ENCODE data around the gene NR2F1-AS1.

Gene NR2F1-AS1

GRCh38 chr5:93592883-93593282 is 11.9 kb upstream of the NR2F1-AS1 start:
- TF ChIP-seq, protein P1, sequence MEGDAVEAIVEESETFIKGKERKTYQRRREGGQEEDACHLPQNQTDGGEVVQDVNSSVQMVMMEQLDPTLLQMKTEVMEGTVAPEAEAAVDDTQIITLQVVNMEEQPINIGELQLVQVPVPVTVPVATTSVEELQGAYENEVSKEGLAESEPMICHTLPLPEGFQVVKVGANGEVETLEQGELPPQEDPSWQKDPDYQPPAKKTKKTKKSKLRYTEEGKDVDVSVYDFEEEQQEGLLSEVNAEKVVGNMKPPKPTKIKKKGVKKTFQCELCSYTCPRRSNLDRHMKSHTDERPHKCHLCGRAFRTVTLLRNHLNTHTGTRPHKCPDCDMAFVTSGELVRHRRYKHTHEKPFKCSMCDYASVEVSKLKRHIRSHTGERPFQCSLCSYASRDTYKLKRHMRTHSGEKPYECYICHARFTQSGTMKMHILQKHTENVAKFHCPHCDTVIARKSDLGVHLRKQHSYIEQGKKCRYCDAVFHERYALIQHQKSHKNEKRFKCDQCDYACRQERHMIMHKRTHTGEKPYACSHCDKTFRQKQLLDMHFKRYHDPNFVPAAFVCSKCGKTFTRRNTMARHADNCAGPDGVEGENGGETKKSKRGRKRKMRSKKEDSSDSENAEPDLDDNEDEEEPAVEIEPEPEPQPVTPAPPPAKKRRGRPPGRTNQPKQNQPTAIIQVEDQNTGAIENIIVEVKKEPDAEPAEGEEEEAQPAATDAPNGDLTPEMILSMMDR (IDR thresholded peaks at IDR 0.05; ENCODE audit: borderline replicate concordance, insufficient read depth, low read depth, low read length), result no peak

GRCh38 chr5:93591323-93591945 is 10.4 kb upstream of the NR2F1-AS1 start:
- TF ChIP-seq, protein P1 (IDR thresholded peaks at IDR 0.05; ENCODE audit: borderline replicate concordance, insufficient read depth, low read depth, low read length), result no peak

More at GRCh38 chr5:93592883-93593282, 11.9 kb upstream of the NR2F1-AS1 start:
- no peak overlapping the region for H3K4me3 ChIP-seq (ENCODE audit: low read depth, low read length)

GRCh38 chr5:93590493-93590892 is 9.5 kb upstream of the NR2F1-AS1 start:
- H3K4me3 ChIP-seq (ENCODE audit: low read depth, low read length), result no peak overlapping the region
- TF ChIP-seq, protein P1 (IDR thresholded peaks at IDR 0.05; ENCODE audit: borderline replicate concordance, insufficient read depth, low read depth, low read length), result no peak

More at GRCh38 chr5:93591323-93591945, 10.4 kb upstream of the NR2F1-AS1 start:
- H3K4me3 ChIP-seq (ENCODE audit: low read depth, low read length), result no peak overlapping the region

GRCh38 chr5:93589829-93590215 is 8.8 kb upstream of the NR2F1-AS1 start:
- no peak overlapping the region for H3K4me3 ChIP-seq (ENCODE audit: low read depth, low read length)
- TF ChIP-seq, protein P1 (IDR thresholded peaks at IDR 0.05; ENCODE audit: borderline replicate concordance, insufficient read depth, low read depth, low read length), result no peak

- H3K4me3 ChIP-seq (ENCODE audit: low read depth, low read length), result no peak overlapping the region
- TF ChIP-seq, protein P1 (IDR thresholded peaks at IDR 0.05; ENCODE audit: borderline replicate concordance, insufficient read depth, low read depth, low read length), result no peak
Observed at GRCh38 chr5:93589152-93589828, 8.3 kb upstream of the NR2F1-AS1 start.

DNA sequence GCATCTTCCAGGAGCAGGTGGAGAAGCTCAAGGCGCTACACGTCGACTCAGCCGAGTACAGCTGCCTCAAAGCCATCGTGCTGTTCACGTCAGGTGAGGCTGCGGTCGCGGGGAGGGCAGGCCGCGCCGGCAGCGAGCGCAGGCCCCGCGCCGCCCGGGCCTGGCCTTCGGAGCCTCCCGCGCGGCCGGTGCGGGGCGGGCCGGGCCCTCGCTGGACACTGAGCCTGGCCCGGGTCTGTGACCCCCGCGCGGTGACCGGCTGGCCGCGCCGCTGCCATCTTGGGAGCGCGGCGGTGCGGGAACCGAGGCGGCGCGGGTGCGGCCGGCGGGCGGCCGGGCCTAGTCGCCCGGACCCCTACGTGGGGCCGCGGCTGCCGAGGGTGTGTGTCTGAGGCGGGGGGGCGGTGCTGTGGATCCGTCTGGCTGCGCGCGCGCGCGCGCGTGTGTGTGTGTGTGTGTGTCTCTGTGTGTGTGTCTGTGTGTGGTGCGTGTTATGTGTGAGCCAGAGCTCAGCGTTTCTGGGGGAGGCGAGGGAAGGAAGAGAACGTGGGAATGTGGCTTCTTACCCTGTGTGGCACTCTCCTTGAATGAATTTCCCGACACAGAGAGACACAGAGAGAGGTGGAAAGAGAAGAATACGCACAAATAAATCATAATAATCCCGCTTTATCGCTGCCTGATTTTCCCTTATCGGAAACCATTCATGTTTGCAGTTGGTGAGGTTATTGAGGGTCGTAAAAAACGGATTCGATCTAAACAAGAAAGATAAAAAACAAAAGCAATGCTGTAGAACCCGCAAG is 7.5 kb upstream of the NR2F1-AS1 start:
- H3K4me3 ChIP-seq (ENCODE audit: low read depth, low read length), result no peak overlapping the region
- TF ChIP-seq, protein P1 (IDR thresholded peaks at IDR 0.05; ENCODE audit: borderline replicate concordance, insufficient read depth, low read depth, low read length), result no peak

All from GM12875 (cell line).